Endothelial cell of umbilical vein (primary cell): ENCODE measurements around the gene COLEC11. TPM values are rescaled to one million over a fixed set of nuclear protein-coding genes. Genes with fewer than 3 reads are reported as not detected.

Experiments
- BruUV-seq: library from RNA; stranded (reverse); fragments of 400-500 nt; replicated peaks from 2 replicates; lab custom pipeline; 2021; lab: Mats Ljungman, UMichigan
- CTCF ChIA-PET: fragments of 300-600, 350-600 bp; sonication (Branson Sonifier 250); formaldehyde crosslinking; loops from one replicate; lab custom pipeline; 2021; ENCODE audit warnings: antibody characterized with exemption, inconsistent platforms; lab: Charles Lee
- POLR2A ChIA-PET: fragments of 300-600, 350-600 bp; sonication (Branson Sonifier 250); formaldehyde crosslinking; loops from one replicate; lab custom pipeline; 2021; ENCODE audit warnings: antibody characterized with exemption, inconsistent platforms; lab: Charles Lee
- DNase-seq: peaks from one replicate; pipeline ENCODE4 v3.0.0-alpha.2; 2011; ENCODE audit warnings: low read depth, low spot score
- FAIRE-seq: peaks from 2 replicates; lab custom pipeline; 2011; peaks lifted over from hg19 to GRCh38; lab: Jason Lieb, UNC
- H2AFZ ChIP-seq: 2 replicates; pipeline ENCODE4 v1.6.0; 2012; ENCODE audit warnings: low read depth, low read length, control low read depth, inconsistent platforms
- H3K27ac ChIP-seq: 2 replicates; pipeline ENCODE4 v1.5.1; 2011; ENCODE audit warnings: low read depth, mild to moderate bottlenecking, control low read depth, low read length, moderate library complexity; ENCODE audit not compliant: insufficient read depth
- H3K27me3 ChIP-seq, 2 experiments: 2 replicates each; pipeline versions ENCODE4 v1.6.0 to v1.6.1; 2011; ENCODE audit warnings: low read length in 2 of 2, mixed read lengths in 1 of 2; ENCODE audit not compliant: control insufficient read depth in 2 of 2, insufficient read depth in 2 of 2
- H3K36me3 ChIP-seq, 2 experiments: 2 replicates in 1 of 2; 3 replicates in 1 of 2; pipeline ENCODE4 v1.5.1; 2011; ENCODE audit warnings: low read length in 2 of 2, mild to moderate bottlenecking in 1 of 2, moderate library complexity in 1 of 2; ENCODE audit not compliant: control insufficient read depth in 2 of 2, insufficient read depth in 2 of 2; ENCODE audit errors: extremely low read depth in 1 of 2
- H3K4me1 ChIP-seq: 3 replicates; pipeline ENCODE4 v1.5.1; 2011; ENCODE audit warnings: mild to moderate bottlenecking, low read length; ENCODE audit not compliant: control insufficient read depth, insufficient read depth; ENCODE audit errors: extremely low read depth
- H3K4me2 ChIP-seq: 2 replicates; pipeline ENCODE4 v1.6.1; 2011; ENCODE audit warnings: low read length, control low read depth, mixed read lengths; ENCODE audit not compliant: insufficient read depth
- H3K4me3 ChIP-seq, 3 experiments: fragments of 200-600 bp in 1 of 3; sonication (generic), shearing (Covaris generic) in 1 of 3; replicated peaks in 1 of 3; 2 replicates each; pipeline ENCODE4 v1.5.1; 2011 to 2016; ENCODE audit warnings: control low read depth in 3 of 3, low read length in 3 of 3, mild to moderate bottlenecking in 2 of 3, inconsistent platforms in 1 of 3, low read depth in 1 of 3, moderate library complexity in 1 of 3; ENCODE audit not compliant: insufficient read depth in 1 of 3
- H3K79me2 ChIP-seq: 2 replicates; pipeline ENCODE4 v1.6.0; 2012; ENCODE audit warnings: low read length, inconsistent platforms; ENCODE audit not compliant: control insufficient read depth, insufficient read depth
- H3K9ac ChIP-seq: replicated peaks from 2 replicates; pipeline ENCODE3; 2011; ENCODE audit warnings: low read length, control low read depth; ENCODE audit not compliant: insufficient read depth; ENCODE audit errors: extremely low read depth
- H3K9me1 ChIP-seq: replicated peaks from 3 replicates; pipeline ENCODE4 v1.6.0; 2011; ENCODE audit warnings: mild to moderate bottlenecking, low read length; ENCODE audit not compliant: control insufficient read depth, insufficient read depth; ENCODE audit errors: extremely low read depth
- H3K9me3 ChIP-seq: replicated peaks from 2 replicates; pipeline ENCODE4 v1.5.1; 2012; ENCODE audit warnings: low read length, inconsistent platforms; ENCODE audit not compliant: control insufficient read depth, insufficient read depth
- H4K20me1 ChIP-seq: replicated peaks from 2 replicates; pipeline ENCODE3; 2011; ENCODE audit warnings: mild to moderate bottlenecking, low read length; ENCODE audit not compliant: control insufficient read depth, insufficient read depth; ENCODE audit errors: extremely low read depth
- CTCF ChIP-seq, 2 donors: IDR thresholded peaks; 1 replicate in 1 of 2; 2 replicates in 1 of 2; pipeline ENCODE4 v1.5.1; 2011; ENCODE audit warnings: low read length in 2 of 2, mild to moderate bottlenecking in 2 of 2, moderate library complexity in 2 of 2, control low read depth in 1 of 2, inconsistent platforms in 1 of 2, low read depth in 1 of 2; ENCODE audit not compliant: insufficient read depth in 1 of 2; ENCODE audit errors: extremely low read depth in 1 of 2
- EZH2 ChIP-seq: IDR thresholded peaks from 2 replicates; pipeline ENCODE4 v1.6.1; 2012; ENCODE audit warnings: borderline replicate concordance, low read depth, mild to moderate bottlenecking, moderate library complexity, low read length, inconsistent platforms; ENCODE audit not compliant: severe bottlenecking
- FOS ChIP-seq: IDR thresholded peaks from 2 replicates; pipeline ENCODE4 v1.6.1; 2011; ENCODE audit warnings: mild to moderate bottlenecking, low read length, moderate library complexity, borderline replicate concordance; ENCODE audit not compliant: insufficient read depth
- GATA2 ChIP-seq: IDR thresholded peaks from 2 replicates; pipeline ENCODE4 v1.7.0; 2011; ENCODE audit warnings: low read depth, mild to moderate bottlenecking, moderate library complexity, mixed read lengths, low read length; ENCODE audit not compliant: insufficient read length, insufficient read depth
- MYC ChIP-seq: IDR thresholded peaks from one replicate; pipeline ENCODE4 v1.6.1; 2011; ENCODE audit warnings: mild to moderate bottlenecking, low read depth, low read length
- POLR2A ChIP-seq: IDR thresholded peaks from 2 replicates; pipeline ENCODE4 v1.6.1; 2012; ENCODE audit warnings: low read depth, mild to moderate bottlenecking, control low read depth, low read length
- POLR2AphosphoS5 ChIP-seq: IDR thresholded peaks from 2 replicates; pipeline ENCODE4 v1.6.1; 2012; ENCODE audit warnings: low read depth, mild to moderate bottlenecking, control low read depth, low read length, moderate library complexity; ENCODE audit not compliant: insufficient read depth
- dilution Hi-C: fragments of 300-500 bp; cut with MboI; formaldehyde crosslinking; loops from one replicate; pipeline ENCODE4 v1.15.0; 2019; ENCODE audit warnings: low sequenced_read_pairs; ENCODE audit not compliant: extremely low pct_ligation_motif_present
- intact Hi-C: fragments of 100-400 bp; cut with micrococcal nuclease; formaldehyde crosslinking; loops from one replicate; pipeline ENCODE4 v1.10.0; 2022
- polyA plus RNA-seq, 4 experiments: library from polyadenylated mRNA; depleted of rRNA in 3 of 4; stranded (reverse) in 3 of 4; unstranded in 1 of 4; fragments of >200 nt; gene quantifications; 2 replicates each; pipeline versions ENCODE4 v1.2.1 to v1.2.3, GENCODE V29; 2011 to 2012; ENCODE audit warnings: missing spikeins in 1 of 4
- total RNA-seq: library from RNA; stranded (reverse); gene quantifications from 2 replicates; pipeline ENCODE4 v1.2.3, GENCODE V29; 2021
- TF ChIP-seq, protein P1 (sequence below): IDR thresholded peaks from 2 replicates; pipeline ENCODE4 v1.6.1; 2011; ENCODE audit not compliant: insufficient read depth, insufficient read length

The COLEC11 gene
- total and polyA plus RNA-seq, 2 donors (not counting 3 experiments of a cell fraction or from before 2014, with no cell fraction given), result 0.15 TPM; not detected in 1

GRCh38 chr2:3665886-3666612, 71.1 kb downstream of the COLEC11 start:
- H4K20me1 ChIP-seq, result no peaks in the 10 kb centered on the region
- H3K9me3 ChIP-seq, result no peaks in the 10 kb centered on the region
- no TSS peak for BruUV-seq
- no peaks in the 10 kb centered on the region for H3K9me1 ChIP-seq
- no peak overlapping the region for H3K27ac ChIP-seq
- H3K9ac ChIP-seq, result no peak overlapping the region
- H3K4me3 ChIP-seq, result no peak overlapping the region
- H3K36me3 ChIP-seq, result no peaks in the 10 kb centered on the region
- ChIA-PET CTCF (no interaction called here), POLR2A (no interaction called here)
- no peaks in the 10 kb centered on the region for H3K79me2 ChIP-seq
- H3K4me2 ChIP-seq, result no peak overlapping the region
- DNase-seq, result no peak
- dilution Hi-C loops (no loop called here), intact Hi-C loops (no loop called here)
- no peak overlapping the region for H2AFZ ChIP-seq
- no peaks in the 10 kb centered on the region for H3K27me3 ChIP-seq
- FAIRE-seq, result no peak
- H3K4me1 ChIP-seq, result no peaks in the 10 kb centered on the region
- TF ChIP-seq POLR2AphosphoS5 (no peak), CTCF (IDR thresholded peaks at IDR 0.05; ENCODE audit: extremely low read depth in 1 of 2, insufficient read depth in 1 of 2, low read depth in 1 of 2, low read length in 2 of 2) (no peak), POLR2A (no peak), MYC (no peak), EZH2 (no peak), FOS (no peak), GATA2 (no peak)
- TF ChIP-seq, protein P1, sequence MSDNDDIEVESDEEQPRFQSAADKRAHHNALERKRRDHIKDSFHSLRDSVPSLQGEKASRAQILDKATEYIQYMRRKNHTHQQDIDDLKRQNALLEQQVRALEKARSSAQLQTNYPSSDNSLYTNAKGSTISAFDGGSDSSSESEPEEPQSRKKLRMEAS, result no peak
